Tibial artery (tissue), 4 donors: Measurements from ENCODE around the gene CHD3.

ENCODE experiments used
- DNase-seq, 2 donors: peaks; one replicate each; pipeline ENCODE4 v3.0.0-alpha.2; 2019
- H3K27ac ChIP-seq, 2 donors: fragments of 200-600 bp; sonication (generic) in 1 of 2; 1 replicate in 1 of 2; 2 replicates in 1 of 2; pipeline ENCODE4 v1.5.1; 2018 to 2019; ENCODE audit warnings: mild to moderate bottlenecking in 1 of 2
- H3K27me3 ChIP-seq, 2 donors: fragments of 200-600 bp; sonication (generic) in 1 of 2; one replicate each; pipeline versions ENCODE4 v1.5.1 to v1.6.0; 2016 to 2019
- H3K36me3 ChIP-seq, 3 donors: fragments of 200-600 bp; sonication (generic) in 2 of 3; one replicate each; pipeline ENCODE4 v1.5.1; 2016 to 2019; ENCODE audit warnings: mild to moderate bottlenecking in 2 of 3
- H3K4me1 ChIP-seq, 4 donors: fragments of 200-600 bp; sonication (generic) in 2 of 4; 1 replicate in 3 of 4; 2 replicates in 1 of 4; pipeline ENCODE4 v1.5.1; 2016 to 2019
- H3K4me3 ChIP-seq, 2 donors: fragments of 200-600 bp; sonication (generic) in 1 of 2; 1 replicate in 1 of 2; 2 replicates in 1 of 2; pipeline ENCODE4 v1.5.1; 2018 to 2019; ENCODE audit warnings: mild to moderate bottlenecking in 2 of 2
- H3K9me3 ChIP-seq, 3 donors: fragments of 200-600 bp; sonication (generic) in 1 of 3; one replicate each; pipeline ENCODE4 v1.5.1; 2016 to 2019
- intact Hi-C: fragments of 100-400 bp; cut with DNase I; formaldehyde crosslinking; loops from one replicate; pipeline ENCODE4 v1.15.0; 2023; ENCODE audit warnings: low total_unique reads
- TF ChIP-seq, protein P1 (sequence below), 2 experiments: fragments of 200-600 bp in 1 of 2; fragments of 450-650 bp in 1 of 2; IDR thresholded peaks; one replicate each; pipeline ENCODE4 v1.5.1; 2017 to 2019; ENCODE audit warnings: antibody characterized with exemption in 2 of 2, mild to moderate bottlenecking in 1 of 2, moderate library complexity in 1 of 2

The CHD3 gene

DNA sequence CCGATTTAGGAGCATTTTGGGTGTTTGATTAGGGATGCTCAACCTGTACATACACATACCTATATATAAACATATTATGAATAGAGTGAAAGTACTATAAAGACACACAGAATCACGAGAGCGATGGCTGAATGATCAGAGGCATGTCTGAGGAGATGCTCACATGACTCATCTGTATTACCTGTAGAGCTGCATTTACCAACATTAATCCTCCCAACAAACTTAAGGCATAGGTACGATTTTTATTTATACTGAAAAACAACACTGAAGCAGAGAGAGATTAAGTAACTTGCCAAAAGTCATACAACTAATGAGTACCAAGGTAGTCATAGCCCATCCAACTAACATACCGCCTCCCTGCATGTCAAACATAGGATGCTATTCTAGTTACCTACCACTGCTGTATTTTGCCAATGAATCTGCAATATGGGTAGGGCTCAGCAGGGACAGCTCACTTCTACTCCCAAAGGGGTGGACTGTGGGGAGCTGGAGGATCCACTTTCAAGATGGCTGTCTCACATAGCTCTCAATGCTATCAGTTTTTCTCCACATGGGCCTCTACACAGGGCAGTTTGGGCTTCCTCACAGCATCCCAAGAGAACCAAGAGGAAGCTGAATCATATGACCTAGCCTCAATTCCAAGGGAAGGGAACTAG, 23.5 kb upstream of the CHD3 start:
- H3K4me1 ChIP-seq, result no peaks in the 10 kb centered on the region
- H3K36me3 ChIP-seq, result peaks cover 0 to 9% (median 0%) of the 10 kb centered on the region in 3 donors
- H3K4me3 ChIP-seq, result no peak overlapping the region
- H3K27ac ChIP-seq, result no peak overlapping the region
- TF ChIP-seq, protein P1, sequence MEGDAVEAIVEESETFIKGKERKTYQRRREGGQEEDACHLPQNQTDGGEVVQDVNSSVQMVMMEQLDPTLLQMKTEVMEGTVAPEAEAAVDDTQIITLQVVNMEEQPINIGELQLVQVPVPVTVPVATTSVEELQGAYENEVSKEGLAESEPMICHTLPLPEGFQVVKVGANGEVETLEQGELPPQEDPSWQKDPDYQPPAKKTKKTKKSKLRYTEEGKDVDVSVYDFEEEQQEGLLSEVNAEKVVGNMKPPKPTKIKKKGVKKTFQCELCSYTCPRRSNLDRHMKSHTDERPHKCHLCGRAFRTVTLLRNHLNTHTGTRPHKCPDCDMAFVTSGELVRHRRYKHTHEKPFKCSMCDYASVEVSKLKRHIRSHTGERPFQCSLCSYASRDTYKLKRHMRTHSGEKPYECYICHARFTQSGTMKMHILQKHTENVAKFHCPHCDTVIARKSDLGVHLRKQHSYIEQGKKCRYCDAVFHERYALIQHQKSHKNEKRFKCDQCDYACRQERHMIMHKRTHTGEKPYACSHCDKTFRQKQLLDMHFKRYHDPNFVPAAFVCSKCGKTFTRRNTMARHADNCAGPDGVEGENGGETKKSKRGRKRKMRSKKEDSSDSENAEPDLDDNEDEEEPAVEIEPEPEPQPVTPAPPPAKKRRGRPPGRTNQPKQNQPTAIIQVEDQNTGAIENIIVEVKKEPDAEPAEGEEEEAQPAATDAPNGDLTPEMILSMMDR (IDR thresholded peaks at IDR 0.05), result no peak
- H3K9me3 ChIP-seq, result no peaks in the 10 kb centered on the region
- intact Hi-C loops, result loop anchor here (5.0 kb wide), 2 partner anchors 32 to 122 kb away; no protein-coding TSS in a partner anchor
- no peaks in the 10 kb centered on the region for H3K27me3 ChIP-seq
- no peak for DNase-seq

DNA sequence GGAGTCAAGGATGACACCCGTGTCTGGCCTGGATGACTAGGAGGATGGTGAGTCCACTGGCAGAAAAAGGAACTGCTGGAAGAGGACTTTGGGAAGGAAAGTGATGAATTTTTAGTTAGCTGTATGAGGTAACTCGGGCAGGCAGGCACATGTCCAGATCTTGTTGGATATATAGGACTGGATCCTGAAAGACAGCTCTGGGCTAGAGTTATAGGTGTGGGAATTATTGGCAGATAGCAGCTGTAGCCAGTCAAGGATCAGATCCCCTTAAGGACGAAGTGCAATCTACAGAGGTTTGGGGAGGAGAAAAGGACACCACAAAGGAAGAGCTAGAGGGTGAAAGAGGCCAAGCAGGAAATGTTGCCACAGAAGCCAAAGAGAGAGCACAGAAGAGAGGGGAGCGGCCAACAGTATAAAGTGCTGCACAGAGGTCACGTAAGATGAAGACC, 20.7 kb upstream of the CHD3 start:
- Histone ChIP-seq H3K27me3 (no peaks in the 10 kb centered on the region), H3K27ac (no peak overlapping the region), H3K4me3 (no peak overlapping the region), H3K36me3 (peaks cover 0 to 5% (median 0%) of the 10 kb centered on the region in 3 donors), H3K4me1 (no peaks in the 10 kb centered on the region), H3K9me3 (no peaks in the 10 kb centered on the region)
- TF ChIP-seq, protein P1 (IDR thresholded peaks at IDR 0.05), result no peak
- no peak for DNase-seq
- intact Hi-C loops, result no loop called here

DNA sequence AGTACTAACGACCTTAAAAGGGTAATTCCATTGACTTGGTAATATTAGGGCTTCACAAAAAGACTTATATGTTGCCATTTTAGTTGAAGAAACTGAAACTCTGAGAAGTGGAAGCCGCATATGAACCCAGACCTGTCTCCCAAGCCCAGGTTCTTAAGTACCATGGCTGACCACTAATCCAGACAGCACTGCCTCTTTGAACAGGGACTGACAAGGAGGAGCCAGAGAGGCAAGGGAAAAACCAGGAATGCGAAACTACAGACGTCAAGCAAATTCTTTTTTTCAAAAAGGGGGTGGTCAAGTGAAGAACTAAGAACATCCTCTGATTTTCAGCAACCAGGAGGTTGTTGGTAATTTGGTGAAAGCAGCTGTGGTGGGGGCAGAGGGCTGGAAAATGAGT, 15.5 kb upstream of the CHD3 start:
- no peak for DNase-seq
- TF ChIP-seq, protein P1 (IDR thresholded peaks at IDR 0.05), result no peak

DNA sequence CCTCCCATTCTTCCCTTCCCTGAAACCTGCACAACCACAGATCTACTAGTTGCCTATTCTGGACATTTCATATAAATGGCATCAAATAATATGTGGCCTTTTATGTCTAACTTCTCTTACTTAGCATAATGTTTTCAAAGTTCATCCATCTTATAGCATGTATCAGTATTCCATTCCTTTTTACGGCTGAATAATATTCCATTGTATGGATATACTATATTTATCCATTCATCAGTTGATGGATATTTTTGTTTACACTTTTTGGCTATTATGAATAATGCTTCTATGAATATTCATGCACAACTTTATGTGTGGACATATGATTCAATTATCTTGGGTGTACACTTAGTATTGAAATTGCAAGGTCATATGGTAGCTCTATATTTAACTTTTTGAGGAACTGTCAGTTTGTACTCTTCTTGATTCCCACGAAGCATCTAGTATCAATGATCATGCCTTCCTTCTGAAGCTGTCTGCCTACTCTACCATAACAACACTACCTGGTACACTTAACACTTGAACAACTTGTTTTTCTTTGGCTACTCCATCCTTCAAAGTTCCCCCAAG, 12.7 kb upstream of the CHD3 start:
- Histone ChIP-seq H3K27me3 (no peaks in the 10 kb centered on the region), H3K9me3 (no peaks in the 10 kb centered on the region), H3K4me1 (no peaks in the 10 kb centered on the region), H3K36me3 (peaks cover 0 to 13% (median 6%) of the 10 kb centered on the region in 3 donors), H3K27ac (no peak overlapping the region), H3K4me3 (no peak overlapping the region)
- no peak for DNase-seq
- intact Hi-C loops, result no loop called here
- TF ChIP-seq, protein P1 (IDR thresholded peaks at IDR 0.05), result no peak

More for the DNA sequence above, 15.5 kb upstream of the CHD3 start:
- no peaks in the 10 kb centered on the region for H3K4me1 ChIP-seq
- H3K4me3 ChIP-seq, result no peak overlapping the region
- H3K36me3 ChIP-seq, result no peaks in the 10 kb centered on the region
- no peak overlapping the region for H3K27ac ChIP-seq
- no peaks in the 10 kb centered on the region for H3K9me3 ChIP-seq
- H3K27me3 ChIP-seq, result no peaks in the 10 kb centered on the region
- intact Hi-C loops, result no loop called here

DNA sequence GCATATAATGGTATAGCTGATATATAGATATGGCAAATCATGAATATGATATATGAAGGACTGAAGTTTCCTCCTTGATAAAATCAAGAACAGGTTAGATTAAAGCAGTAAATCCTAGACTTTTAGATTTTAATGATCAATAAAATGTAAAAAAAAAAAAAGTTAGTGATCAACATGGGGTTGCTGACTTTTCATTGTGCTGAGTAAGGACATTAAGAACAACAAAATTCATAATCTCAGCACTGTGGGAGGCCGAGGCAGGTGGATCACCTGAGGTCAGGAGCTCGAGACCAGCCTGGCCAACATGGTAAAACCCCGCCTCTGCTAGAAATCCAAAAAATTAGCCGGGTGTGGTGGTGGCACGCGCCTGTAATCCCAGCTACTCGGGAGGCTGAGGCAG, 10.4 kb upstream of the CHD3 start:
- intact Hi-C loops, result no loop called here
- TF ChIP-seq, protein P1 (IDR thresholded peaks at IDR 0.05), result no peak
- no peak for DNase-seq
- Histone ChIP-seq H3K27ac (no peak overlapping the region), H3K4me1 (peaks cover 0 to 6% (median 0%) of the 10 kb centered on the region in 4 donors), H3K4me3 (no peak overlapping the region), H3K9me3 (no peaks in the 10 kb centered on the region), H3K36me3 (peaks cover 0 to 16% (median 6%) of the 10 kb centered on the region in 3 donors), H3K27me3 (peaks cover 0 to 12% of the 10 kb centered on the region in 2 donors)
